A673 (cell line): Measurements from ENCODE around the gene RASSF10.

Experiments used
- CTCF ChIP-seq: fragments of 300-800, 200-600 bp; sonication (generic); conservative IDR thresholded peaks from 2 replicates; pipeline ENCODE4 v1.5.1; 2017; ENCODE audit warnings: low read depth, mild to moderate bottlenecking, antibody characterized with exemption, low read length, moderate library complexity, mixed read lengths
- EZH2 ChIP-seq: fragments of 200-600 bp; sonication (generic); IDR thresholded peaks from 2 replicates; pipeline ENCODE4 v1.6.1; 2017; ENCODE audit warnings: borderline replicate concordance, low read depth, mild to moderate bottlenecking, mixed read lengths, antibody characterized with exemption, low read length; ENCODE audit not compliant: poor library complexity, severe bottlenecking

GRCh38 chr11:12986194-12986898, 22.8 kb upstream of the RASSF10 start:
- no peak for TF ChIP-seq CTCF
- TF ChIP-seq EZH2: no peak
